Esophagus muscularis mucosa (tissue), 4 donors: ENCODE data around the gene RUSF1.

Source experiments
- CTCF ChIP-seq, 3 experiments: fragments of 200-600 bp in 2 of 3; fragments of 450-650 bp in 1 of 3; sonication (generic) in 2 of 3; IDR thresholded peaks; one replicate each; pipeline ENCODE4 v1.5.1; 2017 to 2019; ENCODE audit warnings: antibody characterized with exemption in 3 of 3, mild to moderate bottlenecking in 2 of 3, moderate library complexity in 1 of 3
- EP300 ChIP-seq: sonication (generic); formaldehyde crosslinking; IDR thresholded peaks from one replicate; pipeline ENCODE4 v1.6.1; 2017; ENCODE audit warnings: antibody characterized with exemption
- POLR2A ChIP-seq: fragments of 450-650 bp; IDR thresholded peaks from one replicate; pipeline ENCODE4 v1.6.1; 2017; ENCODE audit warnings: antibody characterized with exemption, moderate library complexity, mild to moderate bottlenecking, low read depth
- POLR2AphosphoS5 ChIP-seq, 2 donors: sonication (generic); formaldehyde crosslinking; IDR thresholded peaks; one replicate each; pipeline ENCODE4 v1.6.1; 2017; ENCODE audit warnings: antibody characterized with exemption in 2 of 2

- TF ChIP-seq POLR2A = no peak
- no peak for TF ChIP-seq EP300
- TF ChIP-seq CTCF (IDR thresholded peaks at IDR 0.05) = no peak
- no peak for TF ChIP-seq POLR2AphosphoS5 (IDR thresholded peaks at IDR 0.05)
Observed at GRCh38 chr16:31489616-31490584, 18.3 kb downstream of the RUSF1 start.
